Liver (tissue), 3 donors: ENCODE data around the gene KIF21B.

Experiments
- EGR1 ChIP-seq, 2 donors: IDR thresholded peaks; 2 replicates each; pipeline ENCODE4 v1.6.1; 2016 to 2018; ENCODE audit warnings: antibody characterized with exemption in 2 of 2, low read depth in 2 of 2
- TF ChIP-seq, protein P1 (sequence below): fragments of 150-350 bp; IDR thresholded peaks from 2 replicates; pipeline ENCODE4 v1.5.1; 2017; ENCODE audit warnings: improper control_type of control experiment, low read depth, low read length; ENCODE audit not compliant: missing input control
- donor health status: healthy.
- donor health status: healthy.

DNA sequence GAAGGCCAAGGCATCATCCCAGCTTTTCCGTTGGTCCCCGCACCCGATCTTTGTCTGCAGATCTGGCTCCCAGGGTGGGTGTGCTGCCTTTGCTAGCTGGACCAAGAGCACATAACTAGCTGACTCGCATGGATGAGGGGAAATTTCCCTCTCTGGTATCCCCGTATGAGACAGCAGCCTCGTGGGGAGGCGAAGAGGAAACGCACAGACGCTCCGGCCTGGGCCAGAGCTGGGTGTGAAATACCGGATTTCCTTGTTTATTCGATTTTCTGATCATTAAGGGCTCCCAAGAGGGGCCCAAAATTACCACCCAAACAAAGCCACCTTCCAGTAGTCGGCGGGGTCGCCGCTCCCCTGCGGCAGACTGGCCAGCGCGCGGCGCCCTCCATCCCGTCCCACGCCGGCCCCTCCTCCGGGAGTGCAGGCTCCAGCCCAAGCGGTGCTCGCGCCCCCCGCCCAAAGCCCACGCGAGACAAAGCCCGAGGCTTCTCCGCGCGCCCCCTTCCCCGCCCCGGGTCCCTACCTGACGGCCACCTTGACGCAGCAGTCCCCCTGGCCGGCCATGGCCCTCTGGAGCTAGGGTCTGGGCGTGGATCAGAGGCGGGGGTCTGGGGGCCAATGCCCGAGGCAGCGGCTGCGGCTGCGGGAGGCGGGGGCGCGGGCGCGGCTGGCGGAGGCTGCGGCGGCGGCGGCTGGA is 546 bp downstream of the KIF21B start:
- TF ChIP-seq, protein P1, sequence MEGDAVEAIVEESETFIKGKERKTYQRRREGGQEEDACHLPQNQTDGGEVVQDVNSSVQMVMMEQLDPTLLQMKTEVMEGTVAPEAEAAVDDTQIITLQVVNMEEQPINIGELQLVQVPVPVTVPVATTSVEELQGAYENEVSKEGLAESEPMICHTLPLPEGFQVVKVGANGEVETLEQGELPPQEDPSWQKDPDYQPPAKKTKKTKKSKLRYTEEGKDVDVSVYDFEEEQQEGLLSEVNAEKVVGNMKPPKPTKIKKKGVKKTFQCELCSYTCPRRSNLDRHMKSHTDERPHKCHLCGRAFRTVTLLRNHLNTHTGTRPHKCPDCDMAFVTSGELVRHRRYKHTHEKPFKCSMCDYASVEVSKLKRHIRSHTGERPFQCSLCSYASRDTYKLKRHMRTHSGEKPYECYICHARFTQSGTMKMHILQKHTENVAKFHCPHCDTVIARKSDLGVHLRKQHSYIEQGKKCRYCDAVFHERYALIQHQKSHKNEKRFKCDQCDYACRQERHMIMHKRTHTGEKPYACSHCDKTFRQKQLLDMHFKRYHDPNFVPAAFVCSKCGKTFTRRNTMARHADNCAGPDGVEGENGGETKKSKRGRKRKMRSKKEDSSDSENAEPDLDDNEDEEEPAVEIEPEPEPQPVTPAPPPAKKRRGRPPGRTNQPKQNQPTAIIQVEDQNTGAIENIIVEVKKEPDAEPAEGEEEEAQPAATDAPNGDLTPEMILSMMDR = no peak
- TF ChIP-seq EGR1 (IDR thresholded peaks at IDR 0.05; ENCODE audit: low read depth in 2 of 2) = no peak
